Natural killer cell (primary cell): Measurements from ENCODE around the gene MYADML2. TPM values are rescaled to one million over a fixed set of nuclear protein-coding genes. Genes with fewer than 3 reads are reported as not detected.

ENCODE experiments used
- ATAC-seq, 3 donors: fragments of 150-1000 bp in 2 of 3; fragments of 200-7000 bp in 1 of 3; cut with Tn5 transposase; 1 replicate in 1 of 3; 2 replicates in 2 of 3; pipeline ENCODE4 v1.10.0; 2021; ENCODE audit warnings: mild to moderate bottlenecking in 2 of 3, moderate library complexity in 2 of 3
- DNase-seq, 2 donors: peaks; one replicate each; pipeline versions ENCODE4 v3.0.0 to v3.0.0-alpha.2; 2013 to 2021; ENCODE audit warnings: mixed read lengths in 1 of 2
- H3K27ac ChIP-seq: one replicate; pipeline ENCODE4 v1.5.1; 2013; ENCODE audit warnings: mild to moderate bottlenecking, low read length
- H3K27me3 ChIP-seq: one replicate; pipeline ENCODE4 v1.6.1; 2013; ENCODE audit warnings: low read length; ENCODE audit not compliant: control insufficient read depth, insufficient read depth
- H3K36me3 ChIP-seq: one replicate; pipeline ENCODE4 v1.6.1; 2013; ENCODE audit warnings: low read length; ENCODE audit not compliant: control insufficient read depth, insufficient read depth
- H3K4me1 ChIP-seq: one replicate; pipeline ENCODE4 v1.6.1; 2013; ENCODE audit warnings: low read length; ENCODE audit not compliant: control insufficient read depth, insufficient read depth
- H3K4me3 ChIP-seq: one replicate; pipeline ENCODE4 v1.5.1; 2013; ENCODE audit warnings: low read length
- H3K9me3 ChIP-seq: one replicate; pipeline ENCODE4 v1.6.1; 2013; ENCODE audit warnings: low read length; ENCODE audit not compliant: control insufficient read depth, insufficient read depth
- H3K27ac Mint-ChIP-seq, 2 donors: one replicate each; pipeline ENCODE4 v1.8.0; 2022; ENCODE audit warnings: mild to moderate bottlenecking in 2 of 2, mixed read lengths in 2 of 2, moderate library complexity in 1 of 2
- H3K27me3 Mint-ChIP-seq, 2 donors: one replicate each; pipeline ENCODE4 v1.8.0; 2022; ENCODE audit warnings: low read depth in 2 of 2, mixed read lengths in 2 of 2
- H3K36me3 Mint-ChIP-seq: one replicate; pipeline ENCODE4 v1.8.0; 2022; ENCODE audit warnings: mixed read lengths
- H3K4me1 Mint-ChIP-seq, 2 donors: one replicate each; pipeline ENCODE4 v1.8.0; 2022; ENCODE audit warnings: mixed read lengths in 2 of 2
- H3K4me3 Mint-ChIP-seq: one replicate; pipeline ENCODE4 v1.8.0; 2022; ENCODE audit warnings: mild to moderate bottlenecking, moderate library complexity, mixed read lengths
- H3K9me3 Mint-ChIP-seq, 2 donors: one replicate each; pipeline ENCODE4 v1.8.0; 2022; ENCODE audit warnings: mixed read lengths in 2 of 2
- WGBS: methylation state at CpG from one replicate; pipeline ENCODE4 v1.1.7; 2013; ENCODE audit warnings: missing lambda C conversion rate; ENCODE audit not compliant: insufficient coverage; 5-methylcytosine and 5-hydroxymethylcytosine counted together
- intact Hi-C: fragments of 100-400 bp; cut with micrococcal nuclease; formaldehyde crosslinking; loops from one replicate; pipeline ENCODE4 v1.14.2; 2022
- total RNA-seq, 4 donors: library from RNA; stranded (reverse); fragments of 120-200 nt in 1 of 4; gene quantifications; one replicate each; pipeline versions ENCODE4 v1.2.3 to v1.2.4, GENCODE V29; 2013 to 2022
- TF ChIP-seq, protein P1 (sequence below): fragments of 200-600 bp; IDR thresholded peaks from one replicate; pipeline ENCODE4 v1.8.0; 2022; ENCODE audit warnings: antibody characterized with exemption

The MYADML2 gene
- total RNA-seq, 3 donors from 2014 or later (not counting 1 experiment from before 2014, with no cell fraction given): not detected

- no peaks in the 10 kb centered on the region for H3K9me3 Mint-ChIP-seq
- peaks cover 0 to 17% of the 10 kb centered on the region in 2 donors for H3K27me3 Mint-ChIP-seq
- Histone ChIP-seq H3K4me1 (peaks cover 31% of the 10 kb centered on the region), H3K36me3 (no peaks in the 10 kb centered on the region), H3K27me3 (peaks cover 13% of the 10 kb centered on the region), H3K27ac (no peak overlapping the region), H3K4me3 (no peak overlapping the region), H3K9me3 (no peaks in the 10 kb centered on the region)
- TF ChIP-seq, protein P1, sequence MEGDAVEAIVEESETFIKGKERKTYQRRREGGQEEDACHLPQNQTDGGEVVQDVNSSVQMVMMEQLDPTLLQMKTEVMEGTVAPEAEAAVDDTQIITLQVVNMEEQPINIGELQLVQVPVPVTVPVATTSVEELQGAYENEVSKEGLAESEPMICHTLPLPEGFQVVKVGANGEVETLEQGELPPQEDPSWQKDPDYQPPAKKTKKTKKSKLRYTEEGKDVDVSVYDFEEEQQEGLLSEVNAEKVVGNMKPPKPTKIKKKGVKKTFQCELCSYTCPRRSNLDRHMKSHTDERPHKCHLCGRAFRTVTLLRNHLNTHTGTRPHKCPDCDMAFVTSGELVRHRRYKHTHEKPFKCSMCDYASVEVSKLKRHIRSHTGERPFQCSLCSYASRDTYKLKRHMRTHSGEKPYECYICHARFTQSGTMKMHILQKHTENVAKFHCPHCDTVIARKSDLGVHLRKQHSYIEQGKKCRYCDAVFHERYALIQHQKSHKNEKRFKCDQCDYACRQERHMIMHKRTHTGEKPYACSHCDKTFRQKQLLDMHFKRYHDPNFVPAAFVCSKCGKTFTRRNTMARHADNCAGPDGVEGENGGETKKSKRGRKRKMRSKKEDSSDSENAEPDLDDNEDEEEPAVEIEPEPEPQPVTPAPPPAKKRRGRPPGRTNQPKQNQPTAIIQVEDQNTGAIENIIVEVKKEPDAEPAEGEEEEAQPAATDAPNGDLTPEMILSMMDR: no peak
- H3K4me3 Mint-ChIP-seq: peak overlapping the region; percentile 28
- H3K36me3 Mint-ChIP-seq: no peaks in the 10 kb centered on the region
- WGBS: 94% methylated on average over 31 of the region's 31 CpGs
- H3K4me1 Mint-ChIP-seq: peaks cover 5 to 10% of the 10 kb centered on the region in 2 donors
- no peak for DNase-seq
- intact Hi-C loops: no loop called here
- no peak for ATAC-seq
- peak overlapping the region in 1 of 2 donors; percentile 70 for H3K27ac Mint-ChIP-seq
These were observed 17.5 kb downstream of the MYADML2 start for GRCh38 chr17:81929253-81930141.

- peak overlapping the region; percentile 40 for H3K4me3 Mint-ChIP-seq
- TF ChIP-seq, protein P1: no peak
- peaks cover 5 to 15% of the 10 kb centered on the region in 2 donors for H3K4me1 Mint-ChIP-seq
- peaks cover 39% of the 10 kb centered on the region for H3K4me1 ChIP-seq
- H3K27me3 Mint-ChIP-seq: peaks cover 0 to 17% of the 10 kb centered on the region in 2 donors
- H3K36me3 ChIP-seq: no peaks in the 10 kb centered on the region
- ATAC-seq (no peak), DNase-seq (peak in 1 of 2 donors; percentile 37)
- no peaks in the 10 kb centered on the region for H3K9me3 Mint-ChIP-seq
- H3K27ac Mint-ChIP-seq: peak overlapping the region; percentile 69 to 70
- peak overlapping the region; percentile 20 for H3K4me3 ChIP-seq
- H3K36me3 Mint-ChIP-seq: no peaks in the 10 kb centered on the region
- no peak overlapping the region for H3K27ac ChIP-seq
- H3K9me3 ChIP-seq: no peaks in the 10 kb centered on the region
- WGBS: 24% methylated on average over 44 of the region's 44 CpGs
- intact Hi-C loops: no loop called here
- H3K27me3 ChIP-seq: peaks cover 13% of the 10 kb centered on the region
These were observed 18.3 kb downstream of the MYADML2 start for GRCh38 chr17:81928544-81929252.

GRCh38 chr17:81927653-81928543, 19.1 kb downstream of the MYADML2 start, which contains the start of gene MAFG:
Gene MAFG, minus strand, starts transcription at chr17:81927735. Its CDS starts 4,550 bp downstream, at chr17:81923185.
- Histone ChIP-seq H3K27ac (peak within 1 kb of the TSS; percentile 57), H3K4me1 (peaks cover 44% of the 10 kb centered on the region), H3K9me3 (no peaks in the 10 kb centered on the region), H3K27me3 (peaks cover 13% of the 10 kb centered on the region), H3K4me3 (peak within 1 kb of the TSS; percentile 47), H3K36me3 (no peaks in the 10 kb centered on the region)
- TF ChIP-seq, protein P1: peak; percentile 45
- Mint-ChIP-seq H3K4me3 (peak within 1 kb of the TSS; percentile 79), H3K27ac (peak within 1 kb of the TSS; percentile 69 to 79), H3K9me3 (no peaks in the 10 kb centered on the region), H3K27me3 (peaks cover 0 to 20% of the 10 kb centered on the region in 2 donors), H3K4me1 (peaks cover 5 to 21% of the 10 kb centered on the region in 2 donors), H3K36me3 (no peaks in the 10 kb centered on the region)
- intact Hi-C loops: no loop called here
- peak; percentile 71 to 82 (median 81) for ATAC-seq
- DNase-seq: peak; percentile 92 to 96
- WGBS: under 1% methylated on average over 95 of the region's 98 CpGs
